ENCODE results near the gene GRPR. TPM values are rescaled to one million over a fixed set of nuclear protein-coding genes. Genes with fewer than 3 reads are reported as not detected.
"Not testable (repeated sequence)": the region's sequence is repeated elsewhere in the genome, so short reads cannot be mapped to it uniquely, and the experiment has no call there.

GRPR gene
- total RNA-seq, 1 donor from 2014 or later: not detected

- intact Hi-C loops (cut with micrococcal nuclease): no loop called here
- Mint-ChIP-seq H3K27me3 (ENCODE audit: low read depth) (peaks cover 3% of the 10 kb centered on the region), H3K27ac (no peak overlapping the region), H3K9me3 (no peaks in the 10 kb centered on the region), H3K4me3 (ENCODE audit: low read depth) (no peak overlapping the region), H3K36me3 (ENCODE audit: low read depth) (no peaks in the 10 kb centered on the region), H3K4me1 (ENCODE audit: low read depth) (no peaks in the 10 kb centered on the region)
- DNase-seq (ENCODE audit: low spot score): no peak
Measured at GRCh38 chrX:16164748-16165147, 41.4 kb downstream of the GRPR start.

GRCh38 chrX:16167181-16167580, 43.8 kb downstream of the GRPR start, which contains the start of gene MAGEB17:
Gene MAGEB17, plus strand, starts transcription at chrX:16167481. Its CDS starts 2,902 bp downstream, at chrX:16170383.
- Mint-ChIP-seq H3K9me3 (no peaks in the 10 kb centered on the region), H3K27ac (no peak within 1 kb of the TSS), H3K4me1 (ENCODE audit: low read depth) (no peaks in the 10 kb centered on the region), H3K36me3 (ENCODE audit: low read depth) (no peaks in the 10 kb centered on the region), H3K27me3 (ENCODE audit: low read depth) (peaks cover 3% of the 10 kb centered on the region), H3K4me3 (ENCODE audit: low read depth) (no peak within 1 kb of the TSS)
- intact Hi-C loops (cut with micrococcal nuclease): no loop called here
- no peak for DNase-seq (ENCODE audit: low spot score)

- Mint-ChIP-seq H3K27ac (no peak overlapping the region), H3K9me3 (no peaks in the 10 kb centered on the region), H3K36me3 (ENCODE audit: low read depth) (no peaks in the 10 kb centered on the region), H3K4me3 (ENCODE audit: low read depth) (no peak overlapping the region), H3K27me3 (ENCODE audit: low read depth) (no peaks in the 10 kb centered on the region), H3K4me1 (ENCODE audit: low read depth) (no peaks in the 10 kb centered on the region)
- DNase-seq (ENCODE audit: low spot score): no peak
- intact Hi-C loops (cut with micrococcal nuclease): no loop called here
Measured at GRCh38 chrX:16171039-16171438, 47.7 kb downstream of the GRPR start.

- intact Hi-C loops (cut with micrococcal nuclease): no loop called here
Measured at GRCh38 chrX:16171944-16172343, 48.6 kb downstream of the GRPR start.

GRCh38 chrX:16172391-16172790, 49.0 kb downstream of the GRPR start:
- Mint-ChIP-seq H3K27me3 (ENCODE audit: low read depth) (no peaks in the 10 kb centered on the region), H3K9me3 (no peaks in the 10 kb centered on the region), H3K36me3 (ENCODE audit: low read depth) (no peaks in the 10 kb centered on the region), H3K4me3 (ENCODE audit: low read depth) (no peak overlapping the region), H3K4me1 (ENCODE audit: low read depth) (no peaks in the 10 kb centered on the region), H3K27ac (no peak overlapping the region)
- no peak for DNase-seq (ENCODE audit: low spot score)
- intact Hi-C loops (cut with micrococcal nuclease): no loop called here

More at GRCh38 chrX:16171944-16172343, 48.6 kb downstream of the GRPR start:
- H3K27ac Mint-ChIP-seq: no peak overlapping the region
- DNase-seq (ENCODE audit: low spot score): no peak
- H3K4me1 Mint-ChIP-seq (ENCODE audit: low read depth): no peaks in the 10 kb centered on the region
- no peak overlapping the region for H3K4me3 Mint-ChIP-seq (ENCODE audit: low read depth)
- no peaks in the 10 kb centered on the region for H3K36me3 Mint-ChIP-seq (ENCODE audit: low read depth)
- H3K9me3 Mint-ChIP-seq: no peaks in the 10 kb centered on the region
- H3K27me3 Mint-ChIP-seq (ENCODE audit: low read depth): no peaks in the 10 kb centered on the region

- intact Hi-C loops (cut with micrococcal nuclease): no loop called here
- peaks cover 3% of the 10 kb centered on the region for H3K27me3 Mint-ChIP-seq (ENCODE audit: low read depth)
- no peak overlapping the region for H3K4me3 Mint-ChIP-seq (ENCODE audit: low read depth)
- no peaks in the 10 kb centered on the region for H3K4me1 Mint-ChIP-seq (ENCODE audit: low read depth)
- no peaks in the 10 kb centered on the region for H3K36me3 Mint-ChIP-seq (ENCODE audit: low read depth)
- DNase-seq (ENCODE audit: low spot score): no peak
- H3K9me3 Mint-ChIP-seq: no peaks in the 10 kb centered on the region
- H3K27ac Mint-ChIP-seq: no peak overlapping the region
Measured at GRCh38 chrX:16175329-16176061, 52.1 kb downstream of the GRPR start.

GRCh38 chrX:16177260-16177659, 53.9 kb downstream of the GRPR start:
- Mint-ChIP-seq H3K9me3 (no peaks in the 10 kb centered on the region), H3K27ac (no peak overlapping the region), H3K4me3 (ENCODE audit: low read depth) (no peak overlapping the region), H3K36me3 (ENCODE audit: low read depth) (no peaks in the 10 kb centered on the region), H3K27me3 (ENCODE audit: low read depth) (peaks cover 3% of the 10 kb centered on the region), H3K4me1 (ENCODE audit: low read depth) (no peaks in the 10 kb centered on the region)
- DNase-seq (ENCODE audit: low spot score): no peak
- intact Hi-C loops (cut with micrococcal nuclease): no loop called here

- H3K36me3 Mint-ChIP-seq (ENCODE audit: low read depth); H3K9me3 Mint-ChIP-seq; H3K27me3 Mint-ChIP-seq (ENCODE audit: low read depth); intact Hi-C loops (cut with micrococcal nuclease); DNase-seq (ENCODE audit: low spot score); H3K27ac Mint-ChIP-seq; H3K4me3 Mint-ChIP-seq (ENCODE audit: low read depth); H3K4me1 Mint-ChIP-seq (ENCODE audit: low read depth): not testable (repeated sequence)
Measured at GRCh38 chrX:16183843-16184242, 60.5 kb downstream of the GRPR start.

- no peak overlapping the region for H3K27ac Mint-ChIP-seq
- intact Hi-C loops (cut with micrococcal nuclease): no loop called here
- no peaks in the 10 kb centered on the region for H3K9me3 Mint-ChIP-seq
- no peak for DNase-seq (ENCODE audit: low spot score)
- H3K27me3 Mint-ChIP-seq (ENCODE audit: low read depth): no peaks in the 10 kb centered on the region
- peaks cover 6% of the 10 kb centered on the region for H3K4me1 Mint-ChIP-seq (ENCODE audit: low read depth)
- no peaks in the 10 kb centered on the region for H3K36me3 Mint-ChIP-seq (ENCODE audit: low read depth)
- no peak overlapping the region for H3K4me3 Mint-ChIP-seq (ENCODE audit: low read depth)
Measured at GRCh38 chrX:16185725-16186136, 62.4 kb downstream of the GRPR start.

- no peak overlapping the region for H3K27ac Mint-ChIP-seq
- no peaks in the 10 kb centered on the region for H3K9me3 Mint-ChIP-seq
- H3K4me3 Mint-ChIP-seq (ENCODE audit: low read depth): no peak overlapping the region
- H3K36me3 Mint-ChIP-seq (ENCODE audit: low read depth): no peaks in the 10 kb centered on the region
- intact Hi-C loops (cut with micrococcal nuclease): no loop called here
- H3K27me3 Mint-ChIP-seq (ENCODE audit: low read depth): no peaks in the 10 kb centered on the region
- no peak for DNase-seq (ENCODE audit: low spot score)
- peaks cover 6% of the 10 kb centered on the region for H3K4me1 Mint-ChIP-seq (ENCODE audit: low read depth)
Measured at GRCh38 chrX:16186380-16187007, 63.1 kb downstream of the GRPR start.

- H3K4me1 Mint-ChIP-seq (ENCODE audit: low read depth): peaks cover 6% of the 10 kb centered on the region
- no peak overlapping the region for H3K4me3 Mint-ChIP-seq (ENCODE audit: low read depth)
- no peak for DNase-seq (ENCODE audit: low spot score)
- H3K27ac Mint-ChIP-seq: no peak overlapping the region
- intact Hi-C loops (cut with micrococcal nuclease): no loop called here
- H3K9me3 Mint-ChIP-seq: no peaks in the 10 kb centered on the region
- no peaks in the 10 kb centered on the region for H3K27me3 Mint-ChIP-seq (ENCODE audit: low read depth)
- H3K36me3 Mint-ChIP-seq (ENCODE audit: low read depth): no peaks in the 10 kb centered on the region
Measured at GRCh38 chrX:16187024-16187760, 63.8 kb downstream of the GRPR start.

GRCh38 chrX:16188687-16189086, 65.3 kb downstream of the GRPR start:
- Mint-ChIP-seq H3K36me3 (ENCODE audit: low read depth) (no peaks in the 10 kb centered on the region), H3K4me1 (ENCODE audit: low read depth) (peaks cover 6% of the 10 kb centered on the region), H3K27ac (no peak overlapping the region), H3K4me3 (ENCODE audit: low read depth) (no peak overlapping the region), H3K27me3 (ENCODE audit: low read depth) (no peaks in the 10 kb centered on the region), H3K9me3 (no peaks in the 10 kb centered on the region)
- DNase-seq (ENCODE audit: low spot score): no peak
- intact Hi-C loops (cut with micrococcal nuclease): no loop called here

- Mint-ChIP-seq H3K36me3 (ENCODE audit: low read depth) (no peaks in the 10 kb centered on the region), H3K9me3 (no peaks in the 10 kb centered on the region), H3K4me3 (ENCODE audit: low read depth) (no peak overlapping the region), H3K4me1 (ENCODE audit: low read depth) (no peaks in the 10 kb centered on the region), H3K27me3 (ENCODE audit: low read depth) (no peaks in the 10 kb centered on the region), H3K27ac (no peak overlapping the region)
- intact Hi-C loops (cut with micrococcal nuclease): no loop called here
- DNase-seq (ENCODE audit: low spot score): no peak
Measured at GRCh38 chrX:16191605-16192004, 68.2 kb downstream of the GRPR start.

Measured in activated T-helper 2 cell treated with anti-CD3 and anti-CD28 coated beads, Interferon-gamma antibody, Interleukin-2, Interleukin-4, amounts not matched to agents 10 μg/mL and 5 μg/mL and 100 μg/mL, durations not matched to agents 14 hours and 24 hours and 36 hours (primary cell).